Measurements from ENCODE around the gene CDT1. TPM values are rescaled to one million over a fixed set of nuclear protein-coding genes. Genes with fewer than 3 reads are reported as not detected.

The CDT1 gene
- total RNA-seq, 4 donors from 2014 or later = 4.7 to 25.7 (median 10.7) TPM

Other genes starting within 250 kb of the CDT1 start
- 10 to 100 TPM; 15.7 to 20.8 (median 20.3) TPM for gene ZC3H18, start 233.4 kb upstream of the CDT1 start, total RNA-seq
- not detected for gene IL17C, start 165.2 kb upstream of the CDT1 start, total RNA-seq
- 10 to 100 TPM; 22.4 to 39.1 (median 29.7) TPM for gene CYBA, start 152.7 kb upstream of the CDT1 start, total RNA-seq
- 10 to 100 TPM; 18.9 to 77.6 (median 44.7) TPM for gene MVD, start 140.7 kb upstream of the CDT1 start, total RNA-seq
- under 1 TPM in 2 of 4 donors, not detected in 2; 0.40 to 0.44 TPM for gene SNAI3, start 117.3 kb upstream of the CDT1 start, total RNA-seq
- 10 to 100 TPM; 12.4 to 15.8 (median 14.6) TPM for gene RNF166, start 97.4 kb upstream of the CDT1 start, total RNA-seq
- gene CTU2, start 97.3 kb upstream of the CDT1 start, total RNA-seq = 10 to 100 TPM in 2 of 4 donors, 1 to 10 TPM in 2; 7.8 to 17.8 (median 10.9) TPM
- 100 to 1,000 TPM; 185 to 269 (median 224) TPM for gene PIEZO1, start 18.6 kb upstream of the CDT1 start, total RNA-seq
- 100 to 1,000 TPM; 122 to 382 (median 250) TPM for gene APRT, start 8.1 kb downstream of the CDT1 start, total RNA-seq
- 100 to 1,000 TPM in 1 of 4 donors, 10 to 100 TPM in 3; 31.1 to 134 (median 43.3) TPM for gene GALNS, start 53.2 kb downstream of the CDT1 start, total RNA-seq
- 10 to 100 TPM; 31.9 to 49.2 (median 36.3) TPM for gene TRAPPC2L, start 53.3 kb downstream of the CDT1 start, total RNA-seq
- not detected for gene PABPN1L, start 62.9 kb downstream of the CDT1 start, total RNA-seq
- gene CBFA2T3, start 173.4 kb downstream of the CDT1 start, total RNA-seq = 1 to 10 TPM; 1.5 to 6.6 (median 2.9) TPM